ENCODE measurements around the gene TNIP1. TPM values are rescaled to one million over a fixed set of nuclear protein-coding genes. Genes with fewer than 3 reads are reported as not detected.

Gene TNIP1
- total RNA-seq, 1 experiment from 2014 or later: 342 TPM

DNA sequence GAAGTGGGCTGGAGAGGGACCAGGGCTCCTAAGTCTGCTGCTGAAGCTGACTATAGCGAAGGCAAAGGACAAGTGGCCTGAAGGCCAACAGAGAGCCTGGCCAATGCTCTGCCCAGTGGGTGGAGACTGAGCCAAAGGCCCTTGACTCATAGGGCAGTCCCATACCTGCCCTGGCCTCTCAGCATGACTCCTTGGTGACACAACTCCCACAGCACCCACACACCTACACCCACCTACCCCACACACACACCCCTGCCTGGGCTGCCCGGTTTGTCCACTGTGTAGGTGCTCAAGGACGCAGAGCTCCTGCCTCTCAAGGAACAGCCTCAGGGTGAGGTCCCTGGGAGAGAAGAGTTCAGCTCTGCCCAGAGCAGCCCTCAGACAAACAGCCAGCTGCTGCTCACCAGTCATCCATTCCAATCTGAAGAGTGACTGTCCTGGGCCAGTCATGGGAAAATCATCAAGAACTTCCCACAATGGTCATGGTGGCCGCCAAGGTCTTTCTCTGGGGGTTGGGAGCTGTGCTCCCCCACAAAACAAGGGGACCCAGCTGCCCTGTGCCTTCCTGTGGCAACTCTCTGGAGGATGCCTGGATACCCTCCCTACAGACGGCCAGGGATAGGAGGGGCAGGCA lies 5.0 kb downstream of the TNIP1 start:
- CTCF ChIA-PET: interaction anchor here (0.7 to 40.7 kb wide), 10 partner anchors 13 to 576 kb away, joined by 3 to 1587 read pairs (median 4); no protein-coding TSS in a partner anchor
- Mint-ChIP-seq H3K27me3 (ENCODE audit: insufficient read depth, unreplicated experiment) (no peaks in the 10 kb centered on the region), H3K4me1 (ENCODE audit: insufficient read depth, unreplicated experiment) (peaks cover 77% of the 10 kb centered on the region), H3K9me3 (ENCODE audit: unreplicated experiment) (no peaks in the 10 kb centered on the region), H3K4me3 (ENCODE audit: unreplicated experiment) (peak overlapping the region; percentile 65), H3K36me3 (ENCODE audit: insufficient read depth, unreplicated experiment) (peaks cover 66% of the 10 kb centered on the region), H3K27ac (ENCODE audit: low read depth, unreplicated experiment) (peak overlapping the region; percentile 94)
- TF ChIP-seq, protein P1, sequence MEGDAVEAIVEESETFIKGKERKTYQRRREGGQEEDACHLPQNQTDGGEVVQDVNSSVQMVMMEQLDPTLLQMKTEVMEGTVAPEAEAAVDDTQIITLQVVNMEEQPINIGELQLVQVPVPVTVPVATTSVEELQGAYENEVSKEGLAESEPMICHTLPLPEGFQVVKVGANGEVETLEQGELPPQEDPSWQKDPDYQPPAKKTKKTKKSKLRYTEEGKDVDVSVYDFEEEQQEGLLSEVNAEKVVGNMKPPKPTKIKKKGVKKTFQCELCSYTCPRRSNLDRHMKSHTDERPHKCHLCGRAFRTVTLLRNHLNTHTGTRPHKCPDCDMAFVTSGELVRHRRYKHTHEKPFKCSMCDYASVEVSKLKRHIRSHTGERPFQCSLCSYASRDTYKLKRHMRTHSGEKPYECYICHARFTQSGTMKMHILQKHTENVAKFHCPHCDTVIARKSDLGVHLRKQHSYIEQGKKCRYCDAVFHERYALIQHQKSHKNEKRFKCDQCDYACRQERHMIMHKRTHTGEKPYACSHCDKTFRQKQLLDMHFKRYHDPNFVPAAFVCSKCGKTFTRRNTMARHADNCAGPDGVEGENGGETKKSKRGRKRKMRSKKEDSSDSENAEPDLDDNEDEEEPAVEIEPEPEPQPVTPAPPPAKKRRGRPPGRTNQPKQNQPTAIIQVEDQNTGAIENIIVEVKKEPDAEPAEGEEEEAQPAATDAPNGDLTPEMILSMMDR (IDR thresholded peaks at IDR 0.05; ENCODE audit: unreplicated experiment): no peak
- intact Hi-C loops (cut with micrococcal nuclease): no loop called here
- POLR2A ChIA-PET: interaction anchor here (0.5 to 2.9 kb wide), 7 partner anchors 8 to 178 kb away, joined by 3 to 20 read pairs (median 6); partner anchors contain the start of gene GM2A
- BruUV-seq (replicated peaks): no TSS peak
- peak; percentile 75 for DNase-seq (ENCODE audit: unreplicated experiment)

DNA sequence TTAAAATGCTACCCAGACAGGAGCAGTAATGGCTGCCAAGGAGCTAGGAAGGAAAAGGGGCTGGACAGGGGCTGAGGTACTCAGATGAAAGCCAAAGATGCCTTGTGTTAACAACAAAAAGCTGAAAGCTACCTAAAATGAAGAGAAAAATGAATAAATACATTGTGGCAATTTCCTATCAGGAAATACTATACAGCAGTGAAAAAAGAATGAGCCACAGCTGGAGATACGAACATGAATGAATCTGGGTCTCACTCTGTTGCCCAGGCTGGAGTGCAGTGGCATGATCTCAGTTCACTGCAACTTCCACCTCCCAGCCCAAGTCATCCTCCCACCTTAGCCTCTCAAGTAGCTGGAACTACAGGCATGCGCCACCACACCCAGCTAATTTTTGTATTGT lies 6.3 kb downstream of the TNIP1 start:
- intact Hi-C loops (cut with micrococcal nuclease): no loop called here

DNA sequence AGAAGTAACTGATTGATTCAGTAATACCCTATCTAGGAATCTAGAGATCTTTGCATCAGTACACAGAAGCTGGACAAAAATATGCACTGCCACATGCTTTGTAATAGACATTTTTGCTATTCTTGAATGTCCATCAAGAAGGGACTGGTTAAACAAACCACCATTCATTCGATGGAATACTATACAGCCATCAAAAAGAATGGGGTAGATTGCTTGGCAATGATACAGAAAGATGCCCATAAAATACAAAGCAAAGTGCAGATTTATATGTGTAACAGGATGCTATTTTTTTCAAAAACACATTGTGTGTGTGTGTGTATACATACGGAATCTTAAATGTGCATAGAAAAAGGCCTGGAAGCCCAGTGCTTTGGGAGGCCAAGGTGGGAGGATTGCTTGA lies 7.6 kb downstream of the TNIP1 start:
- CTCF ChIA-PET: interaction anchor here (0.6 to 40.7 kb wide), 5 partner anchors 9 to 169 kb away, joined by 3 to 1587 read pairs (median 24); no protein-coding TSS in a partner anchor
- TF ChIP-seq, protein P1 (IDR thresholded peaks at IDR 0.05; ENCODE audit: unreplicated experiment): no peak
- no peak for DNase-seq (ENCODE audit: unreplicated experiment)
- Mint-ChIP-seq H3K4me1 (ENCODE audit: insufficient read depth, unreplicated experiment) (peaks cover 68% of the 10 kb centered on the region), H3K4me3 (ENCODE audit: unreplicated experiment) (no peak overlapping the region), H3K27me3 (ENCODE audit: insufficient read depth, unreplicated experiment) (no peaks in the 10 kb centered on the region), H3K9me3 (ENCODE audit: unreplicated experiment) (no peaks in the 10 kb centered on the region), H3K27ac (ENCODE audit: low read depth, unreplicated experiment) (peak overlapping the region; percentile 78), H3K36me3 (ENCODE audit: insufficient read depth, unreplicated experiment) (peaks cover 69% of the 10 kb centered on the region)
- no TSS peak for BruUV-seq (replicated peaks)
- intact Hi-C loops (cut with micrococcal nuclease): loop anchor here (2.0 kb wide), 1 partner anchor 20 kb away; no protein-coding TSS in a partner anchor
- POLR2A ChIA-PET: interaction anchor here (0.6 to 6.0 kb wide), 5 partner anchors 9 to 205 kb away, joined by 3 to 57 read pairs (median 5); partner anchors contain the start of gene TNIP1

More for the DNA sequence above, 6.3 kb downstream of the TNIP1 start:
- no peak for DNase-seq (ENCODE audit: unreplicated experiment)
- H3K36me3 Mint-ChIP-seq (ENCODE audit: insufficient read depth, unreplicated experiment): peaks cover 72% of the 10 kb centered on the region
- no peaks in the 10 kb centered on the region for H3K27me3 Mint-ChIP-seq (ENCODE audit: insufficient read depth, unreplicated experiment)
- TF ChIP-seq, protein P1 (IDR thresholded peaks at IDR 0.05; ENCODE audit: unreplicated experiment): no peak
- ChIA-PET CTCF (interaction anchor here (0.6 to 40.7 kb wide), 9 partner anchors 9 to 502 kb away, joined by 3 to 1587 read pairs (median 3); no protein-coding TSS in a partner anchor), POLR2A (interaction anchor here (1.0 to 2.9 kb wide), 4 partner anchors 9 to 178 kb away, joined by 5 to 20 read pairs (median 10); partner anchors contain the start of gene GM2A)
- no peaks in the 10 kb centered on the region for H3K9me3 Mint-ChIP-seq (ENCODE audit: unreplicated experiment)
- no TSS peak for BruUV-seq (replicated peaks)
- peak overlapping the region; percentile 94 for H3K27ac Mint-ChIP-seq (ENCODE audit: low read depth, unreplicated experiment)
- peaks cover 81% of the 10 kb centered on the region for H3K4me1 Mint-ChIP-seq (ENCODE audit: insufficient read depth, unreplicated experiment)
- no peak overlapping the region for H3K4me3 Mint-ChIP-seq (ENCODE audit: unreplicated experiment)

DNA sequence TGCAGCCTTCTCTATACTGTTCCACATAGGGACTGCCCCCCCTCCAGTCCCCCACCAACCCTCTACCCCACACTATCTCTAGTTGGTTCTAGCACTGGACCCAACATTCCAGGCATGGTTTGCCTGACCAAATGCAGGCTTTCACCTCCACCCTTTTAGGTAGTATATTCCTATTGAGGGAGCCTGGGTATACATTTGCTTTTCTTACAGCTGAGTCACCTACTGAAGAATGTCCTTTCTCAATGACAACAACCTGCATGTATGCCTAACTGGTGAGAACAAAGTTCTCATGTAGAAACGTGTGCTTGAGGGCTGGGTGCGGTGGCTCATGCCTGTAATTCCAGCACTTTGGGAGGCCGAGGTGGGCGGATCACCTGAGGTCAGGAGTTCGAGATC lies 8.2 kb downstream of the TNIP1 start:
- intact Hi-C loops (cut with micrococcal nuclease): loop anchor here (2.0 kb wide), 1 partner anchor 20 kb away; no protein-coding TSS in a partner anchor
- no TSS peak for BruUV-seq (replicated peaks)
- DNase-seq (ENCODE audit: unreplicated experiment): peak; percentile 87
- peak overlapping the region; percentile 3 for H3K4me3 Mint-ChIP-seq (ENCODE audit: unreplicated experiment)
- H3K27ac Mint-ChIP-seq (ENCODE audit: low read depth, unreplicated experiment): peak overlapping the region; percentile 78
- ChIA-PET CTCF (interaction anchor here (1.7 to 40.7 kb wide), 4 partner anchors 10 to 46 kb away, joined by 4 to 1587 read pairs (median 178); no protein-coding TSS in a partner anchor), POLR2A (interaction anchor here (0.7 to 6.0 kb wide), 8 partner anchors 9 to 180 kb away, joined by 3 to 57 read pairs (median 4); partner anchors contain the start of genes GM2A and TNIP1)
- H3K27me3 Mint-ChIP-seq (ENCODE audit: insufficient read depth, unreplicated experiment): no peaks in the 10 kb centered on the region
- peaks cover 62% of the 10 kb centered on the region for H3K4me1 Mint-ChIP-seq (ENCODE audit: insufficient read depth, unreplicated experiment)
- H3K36me3 Mint-ChIP-seq (ENCODE audit: insufficient read depth, unreplicated experiment): peaks cover 68% of the 10 kb centered on the region
- no peaks in the 10 kb centered on the region for H3K9me3 Mint-ChIP-seq (ENCODE audit: unreplicated experiment)
- TF ChIP-seq, protein P1 (IDR thresholded peaks at IDR 0.05; ENCODE audit: unreplicated experiment): no peak
